Measurements from ENCODE around the gene NEBL. TPM values are rescaled to one million over a fixed set of nuclear protein-coding genes. Genes with fewer than 3 reads are reported as not detected.

The NEBL gene
- total RNA-seq, 1 experiment from 2014 or later: 16.6 TPM

GRCh38 chr10:20817116-20817515 is 80.0 kb downstream of the NEBL start:
- POLR2A ChIA-PET: no interaction called here
- ATAC-seq: no peak

More at GRCh38 chr10:20817116-20817515, 80.0 kb downstream of the NEBL start:
- CTCF ChIA-PET: no interaction called here
- Histone ChIP-seq H3K27me3 (ENCODE audit: insufficient read depth, low read length) (no peaks in the 10 kb centered on the region), H3K9ac (ENCODE audit: low read length) (no peak overlapping the region), H3K4me3 (replicated peaks in 1 of 2; ENCODE audit: low read depth in 1 of 2, low read length in 2 of 2) (no peak overlapping the region), H4K20me1 (ENCODE audit: insufficient read depth) (no peaks in the 10 kb centered on the region), H3K79me2 (ENCODE audit: insufficient read depth, low read length) (no peaks in the 10 kb centered on the region), H2AFZ (ENCODE audit: low read depth, low read length, poor library complexity, severe bottlenecking) (no peak overlapping the region), H3K4me2 (ENCODE audit: low read length) (no peak overlapping the region), H3K4me1 (ENCODE audit: control insufficient read depth in 1 of 2, insufficient read depth in 2 of 2, low read length in 2 of 2) (no peaks in the 10 kb centered on the region), H3K9me3 (ENCODE audit: control insufficient read depth in 1 of 2, insufficient read depth in 1 of 2, low read depth in 1 of 2, low read length in 2 of 2) (no peaks in the 10 kb centered on the region), H3K9me2 (ENCODE audit: insufficient read depth) (no peaks in the 10 kb centered on the region), H3K27ac (ENCODE audit: low read depth, low read length) (no peak overlapping the region), H3K36me3 (ENCODE audit: control insufficient read depth in 1 of 2, insufficient read depth in 2 of 2, low read length in 2 of 2) (no peaks in the 10 kb centered on the region)
- no TSS peak for BruUV-seq (replicated peaks)
- intact Hi-C loops (cut with micrococcal nuclease): no loop called here
- RAD21 ChIA-PET (ENCODE audit: low non-redundant PET in 1 of 2, low total read pairs in 2 of 2, uncharacterized antibody in 2 of 2, unreplicated experiment in 2 of 2): no interaction called here
- no peak for DNase-seq (ENCODE audit: low read depth, low spot score)
- TF ChIP-seq ZNF274 (IDR thresholded peaks at IDR 0.05; ENCODE audit: low read depth, low read length): no peak
- no peak for TF ChIP-seq EZH2phosphoT487 (IDR thresholded peaks at IDR 0.05; ENCODE audit: borderline replicate concordance)
- TF ChIP-seq RAD21 (IDR thresholded peaks at IDR 0.05; ENCODE audit: low read depth): no peak
- no peak for TF ChIP-seq ELF1 (IDR thresholded peaks at IDR 0.05; ENCODE audit: borderline replicate concordance, low read depth)
- no peak for TF ChIP-seq REST (IDR thresholded peaks at IDR 0.05; ENCODE audit: low read depth)
- TF ChIP-seq SRF (IDR thresholded peaks at IDR 0.05; ENCODE audit: low read depth): no peak
- TF ChIP-seq CTCF (IDR thresholded peaks at IDR 0.05 in 2 of 3, conservative IDR thresholded peaks at IDR 0.05 in 1 of 3; ENCODE audit: borderline replicate concordance in 1 of 3, insufficient read depth in 1 of 3, low read depth in 2 of 3, low read length in 2 of 3): no peak
- no peak for TF ChIP-seq TCF7L2 (IDR thresholded peaks at IDR 0.05; ENCODE audit: borderline replicate concordance, extremely low read depth, insufficient read depth, insufficient read length)
- no peak for TF ChIP-seq MAX (IDR thresholded peaks at IDR 0.05)
- TF ChIP-seq YY1 (IDR thresholded peaks at IDR 0.05; ENCODE audit: extremely low read depth, insufficient replicate concordance, low read depth, low read length): no peak
- no peak for TF ChIP-seq SP1 (IDR thresholded peaks at IDR 0.05; ENCODE audit: low read depth)
- no peak for TF ChIP-seq JUND (IDR thresholded peaks at IDR 0.05)
- no peak for TF ChIP-seq ZBTB33 (IDR thresholded peaks at IDR 0.05; ENCODE audit: extremely low read depth, insufficient replicate concordance, low read length)
- TF ChIP-seq SIN3A (IDR thresholded peaks at IDR 0.05; ENCODE audit: low read depth): no peak
- TF ChIP-seq ATF3 (IDR thresholded peaks at IDR 0.05): no peak
- no peak for TF ChIP-seq POLR2AphosphoS5 (IDR thresholded peaks at IDR 0.05; ENCODE audit: low read depth, low read length)
- TF ChIP-seq POLR2A (IDR thresholded peaks at IDR 0.05; ENCODE audit: borderline replicate concordance, extremely low read depth, insufficient read depth, insufficient read length): no peak
- no peak for TF ChIP-seq EZH2 (IDR thresholded peaks at IDR 0.05)

Data from HCT116 (cell line).